HepG2 (cell line): ENCODE measurements around the gene GRB2. TPM values are rescaled to one million over a fixed set of nuclear protein-coding genes. Genes with fewer than 3 reads are reported as not detected.
A peak's percentile ranks its signal among the peaks of the same experiment; 100 is the strongest.

ENCODE experiments used
- AGO2 ChIP-seq: fragments of 200-400 bp; formaldehyde crosslinking; optimal IDR thresholded peaks from 2 replicates; pipeline ENCODE3; 2017; ENCODE audit warnings: mild to moderate bottlenecking, low read depth, low read length, moderate library complexity
- CBX2 ChIP-seq, 2 experiments: fragments of 200-600 bp in 1 of 2; sonication (generic); formaldehyde crosslinking in 1 of 2; IDR thresholded peaks; 2 replicates each; pipeline versions ENCODE4 v1.7.0 to v1.8.1; 2018 to 2022; ENCODE audit warnings: low read depth in 2 of 2, low read length in 1 of 2, mild to moderate bottlenecking in 1 of 2, missing genetic modification reagents in 1 of 2
- FOXA1 ChIP-seq, 2 experiments: fragments of 450-650 bp in 1 of 2; sonication (generic) in 1 of 2; formaldehyde crosslinking in 1 of 2; IDR thresholded peaks; 2 replicates each; pipeline versions ENCODE4 v1.4.0 to v1.6.1; 2016 to 2020; ENCODE audit warnings: missing genetic modification reagents in 1 of 2
- HNF4A ChIP-seq: sonication (generic); formaldehyde crosslinking; IDR thresholded peaks from 2 replicates; pipeline ENCODE4 v1.4.0; 2020; ENCODE audit warnings: missing genetic modification reagents
- HNRNPL ChIP-seq: fragments of 200-400 bp; formaldehyde crosslinking; IDR thresholded peaks from 2 replicates; pipeline ENCODE4 v1.6.1; 2017; ENCODE audit warnings: mild to moderate bottlenecking, low read depth, low read length
- LCORL ChIP-seq, 2 experiments: fragments of 450-650 bp in 1 of 2; sonication (generic) in 1 of 2; formaldehyde crosslinking in 1 of 2; IDR thresholded peaks; 2 replicates each; pipeline versions ENCODE4 v1.5.0 to v1.6.1; 2017 to 2020; ENCODE audit warnings: antibody characterized with exemption in 1 of 2, missing genetic modification reagents in 1 of 2
- ONECUT2 ChIP-seq: sonication (generic); formaldehyde crosslinking; IDR thresholded peaks from 2 replicates; pipeline ENCODE4 v1.4.0; 2020; ENCODE audit warnings: missing genetic modification reagents
- POLR2AphosphoS2 ChIP-seq: IDR thresholded peaks from 2 replicates; pipeline ENCODE4 v1.6.1; 2011; ENCODE audit warnings: low read depth, low read length, improper control_type of control experiment
- PRPF4 ChIP-seq: fragments of 200-400 bp; formaldehyde crosslinking; IDR thresholded peaks from 2 replicates; pipeline ENCODE4 v1.6.1; 2016; ENCODE audit warnings: low read length, low read depth; ENCODE audit not compliant: poor library complexity, severe bottlenecking
- RFX3 ChIP-seq: IDR thresholded peaks from 2 replicates; pipeline ENCODE4 v1.6.1; 2016; ENCODE audit warnings: missing biosample characterization, missing genetic modification reagents
- TOE1 ChIP-seq: sonication (generic); formaldehyde crosslinking; IDR thresholded peaks from 2 replicates; pipeline ENCODE4 v1.4.0; 2020; ENCODE audit warnings: mild to moderate bottlenecking, missing genetic modification reagents
- XRCC5 ChIP-seq: fragments of 200-400 bp; formaldehyde crosslinking; optimal IDR thresholded peaks from 2 replicates; pipeline ENCODE3; 2017; ENCODE audit warnings: mild to moderate bottlenecking, low read length
- ZBTB38 ChIP-seq: sonication (generic); formaldehyde crosslinking; IDR thresholded peaks from 2 replicates; pipeline ENCODE4 v1.5.1; 2020; ENCODE audit warnings: mild to moderate bottlenecking, missing genetic modification reagents
- ZNF274 ChIP-seq: sonication (generic); formaldehyde crosslinking; IDR thresholded peaks from 2 replicates; pipeline ENCODE4 v1.5.1; 2020; ENCODE audit warnings: mild to moderate bottlenecking, missing genetic modification reagents
- ZNF292 ChIP-seq: sonication (generic); formaldehyde crosslinking; IDR thresholded peaks from 2 replicates; pipeline ENCODE4 v1.8.1; 2022; ENCODE audit warnings: mild to moderate bottlenecking, low read depth, missing genetic modification reagents, borderline replicate concordance
- ZNF333 ChIP-seq: sonication (generic); formaldehyde crosslinking; IDR thresholded peaks from 2 replicates; pipeline ENCODE4 v1.4.0; 2020; ENCODE audit warnings: mild to moderate bottlenecking, missing genetic modification reagents, borderline replicate concordance
- ZNF350 ChIP-seq: sonication (generic); formaldehyde crosslinking; IDR thresholded peaks from 2 replicates; pipeline ENCODE4 v1.4.0; 2020; ENCODE audit warnings: mild to moderate bottlenecking, low read depth, missing genetic modification reagents, borderline replicate concordance
- ZNF552 ChIP-seq: sonication (generic); formaldehyde crosslinking; IDR thresholded peaks from 2 replicates; pipeline ENCODE4 v1.9.0; 2022; ENCODE audit warnings: missing genetic modification reagents, mild to moderate bottlenecking, borderline replicate concordance
- ZNF605 ChIP-seq: sonication (generic); formaldehyde crosslinking; IDR thresholded peaks from 2 replicates; pipeline ENCODE4 v1.8.0; 2022; ENCODE audit warnings: mild to moderate bottlenecking, missing genetic modification reagents
- ZNF772 ChIP-seq: sonication (generic); formaldehyde crosslinking; IDR thresholded peaks from 2 replicates; pipeline ENCODE4 v1.5.0; 2020; ENCODE audit warnings: mild to moderate bottlenecking, missing genetic modification reagents
- ZNF775 ChIP-seq: sonication (generic); formaldehyde crosslinking; IDR thresholded peaks from 2 replicates; pipeline ENCODE4 v1.4.0; 2020; ENCODE audit warnings: missing genetic modification reagents, mild to moderate bottlenecking, moderate library complexity, borderline replicate concordance
- ZNF792 ChIP-seq: IDR thresholded peaks from 2 replicates; pipeline ENCODE4 v1.6.1; 2016
- polyA plus RNA-seq, 8 experiments: library from polyadenylated mRNA; depleted of rRNA in 3 of 8; stranded (reverse) in 7 of 8; unstranded in 1 of 8; fragments of >200 nt; fragmentation: Illumina TruSeq in 4 of 8; extraction: Trizol in 4 of 8; gene quantifications; 2 replicates each; pipeline versions ENCODE4 v1.2.1 to v1.2.3, GENCODE V29; 2011 to 2016; ENCODE audit warnings: low read depth in 4 of 8, missing spikeins in 1 of 8, mixed read lengths in 1 of 8; ENCODE audit not compliant: insufficient read depth in 1 of 8
- total RNA-seq, 5 experiments: library from RNA; depleted of rRNA; stranded (reverse); fragments of >200 nt; fragmentation: Illumina TruSeq; extraction: Trizol; gene quantifications; 2 replicates each; pipeline ENCODE4 v1.2.3, GENCODE V29; 2016; ENCODE audit warnings: low read depth in 1 of 5
- TF ChIP-seq, protein P1 (sequence below): sonication (generic); formaldehyde crosslinking; IDR thresholded peaks from 2 replicates; pipeline ENCODE4 v1.9.0; 2021; ENCODE audit warnings: missing genetic modification reagents, borderline replicate concordance
- TF ChIP-seq, protein P2 (sequence below): sonication (generic); formaldehyde crosslinking; IDR thresholded peaks from 2 replicates; pipeline ENCODE4 v1.8.1; 2022; ENCODE audit warnings: mild to moderate bottlenecking, missing genetic modification reagents
- TF ChIP-seq, protein P3 (sequence below): sonication (generic); formaldehyde crosslinking; IDR thresholded peaks from 2 replicates; pipeline ENCODE4 v1.4.0; 2020; ENCODE audit warnings: missing genetic modification reagents, low read depth, mild to moderate bottlenecking, borderline replicate concordance

The GRB2 gene
- total and polyA plus RNA-seq, 2 of the 13 experiments (the other 11 are each of a cell fraction or from before 2014, with no cell fraction given): 84.6 to 92.3 TPM

DNA sequence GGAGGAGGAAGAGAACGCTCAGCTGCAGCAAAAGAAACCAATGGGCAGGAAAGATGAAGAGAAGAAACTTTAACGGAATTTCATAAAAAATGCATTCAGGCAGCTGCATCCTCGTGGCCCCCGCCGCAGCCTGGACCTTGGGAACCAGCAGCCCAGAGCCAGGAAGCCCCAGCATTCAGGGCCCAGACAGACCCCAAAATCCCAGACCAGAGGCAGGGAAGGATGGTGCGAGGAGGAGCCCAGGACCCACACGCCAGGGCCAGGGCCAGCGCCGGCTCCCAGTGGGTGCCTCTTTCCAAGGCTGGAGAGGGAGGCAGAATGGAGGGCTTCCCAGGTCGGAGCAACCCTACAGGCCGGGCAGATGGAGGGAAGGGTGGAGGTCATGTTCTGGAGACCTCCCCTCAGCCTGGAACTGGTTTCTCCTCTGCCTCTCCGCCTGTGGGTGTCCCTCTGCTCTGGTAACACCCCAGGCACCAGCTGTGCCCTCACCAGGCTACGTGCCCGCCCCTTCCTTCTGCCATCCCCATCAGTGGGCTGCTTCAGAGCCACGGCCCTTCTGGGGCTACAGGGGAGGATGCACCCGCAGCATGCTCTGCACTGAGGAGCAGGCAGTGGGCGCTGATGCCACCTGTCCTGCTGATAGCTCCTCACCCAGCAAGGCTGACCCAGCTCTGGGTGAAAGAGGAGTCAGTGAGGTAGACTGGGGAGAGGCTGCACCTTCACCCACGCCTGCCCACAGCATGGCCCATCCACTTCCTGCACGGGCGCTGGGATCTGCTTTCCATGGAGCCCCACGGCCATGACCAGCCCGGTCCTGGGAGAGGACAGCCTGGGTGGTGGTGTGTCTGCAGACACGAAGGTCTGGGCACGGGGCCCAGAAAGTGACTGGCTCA lies 133.3 kb downstream of the GRB2 start (continued):
- TF ChIP-seq HNF4A (CRISPR knock-in tag): no peak
- TF ChIP-seq ZNF274 (CRISPR knock-in tag): no peak
- TF ChIP-seq RFX3 (CRISPR knock-in tag): no peak
- peak; percentile 18; the same call in 1 of the 2 replicates for TF ChIP-seq ONECUT2 (CRISPR knock-in tag)
- TF ChIP-seq ZBTB38 (CRISPR knock-in tag): peak; percentile 49; the same call in 1 of the 2 replicates
- TF ChIP-seq XRCC5: no peak
- TF ChIP-seq ZNF792 (CRISPR knock-in tag): no peak
- no peak for TF ChIP-seq ZNF775
- TF ChIP-seq ZNF350 (CRISPR knock-in tag): peak; percentile 38; the same call in 1 of the 2 replicates
- TF ChIP-seq, protein P1, sequence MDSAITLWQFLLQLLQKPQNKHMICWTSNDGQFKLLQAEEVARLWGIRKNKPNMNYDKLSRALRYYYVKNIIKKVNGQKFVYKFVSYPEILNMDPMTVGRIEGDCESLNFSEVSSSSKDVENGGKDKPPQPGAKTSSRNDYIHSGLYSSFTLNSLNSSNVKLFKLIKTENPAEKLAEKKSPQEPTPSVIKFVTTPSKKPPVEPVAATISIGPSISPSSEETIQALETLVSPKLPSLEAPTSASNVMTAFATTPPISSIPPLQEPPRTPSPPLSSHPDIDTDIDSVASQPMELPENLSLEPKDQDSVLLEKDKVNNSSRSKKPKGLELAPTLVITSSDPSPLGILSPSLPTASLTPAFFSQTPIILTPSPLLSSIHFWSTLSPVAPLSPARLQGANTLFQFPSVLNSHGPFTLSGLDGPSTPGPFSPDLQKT (CRISPR knock-in tag): no peak
- TF ChIP-seq LCORL (IDR thresholded peaks at IDR 0.05): no peak
- TF ChIP-seq LCORL (CRISPR knock-in tag; IDR thresholded peaks at IDR 0.05): no peak
- peak; percentile 20; the same call in 1 of the 2 replicates for TF ChIP-seq ZNF333 (CRISPR knock-in tag)
- no peak for TF ChIP-seq ZNF605 (CRISPR knock-in tag)
- TF ChIP-seq POLR2AphosphoS2: peak; percentile 10; the same call in 1 of the 2 replicates
- TF ChIP-seq, protein P2, sequence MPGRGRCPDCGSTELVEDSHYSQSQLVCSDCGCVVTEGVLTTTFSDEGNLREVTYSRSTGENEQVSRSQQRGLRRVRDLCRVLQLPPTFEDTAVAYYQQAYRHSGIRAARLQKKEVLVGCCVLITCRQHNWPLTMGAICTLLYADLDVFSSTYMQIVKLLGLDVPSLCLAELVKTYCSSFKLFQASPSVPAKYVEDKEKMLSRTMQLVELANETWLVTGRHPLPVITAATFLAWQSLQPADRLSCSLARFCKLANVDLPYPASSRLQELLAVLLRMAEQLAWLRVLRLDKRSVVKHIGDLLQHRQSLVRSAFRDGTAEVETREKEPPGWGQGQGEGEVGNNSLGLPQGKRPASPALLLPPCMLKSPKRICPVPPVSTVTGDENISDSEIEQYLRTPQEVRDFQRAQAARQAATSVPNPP: 0 out of 2 replicates have a peak, but pooled peaks have one; percentile 24
- TF ChIP-seq HNRNPL: peak; percentile 85
- TF ChIP-seq ZNF772 (CRISPR knock-in tag): no peak
- TF ChIP-seq, protein P3, sequence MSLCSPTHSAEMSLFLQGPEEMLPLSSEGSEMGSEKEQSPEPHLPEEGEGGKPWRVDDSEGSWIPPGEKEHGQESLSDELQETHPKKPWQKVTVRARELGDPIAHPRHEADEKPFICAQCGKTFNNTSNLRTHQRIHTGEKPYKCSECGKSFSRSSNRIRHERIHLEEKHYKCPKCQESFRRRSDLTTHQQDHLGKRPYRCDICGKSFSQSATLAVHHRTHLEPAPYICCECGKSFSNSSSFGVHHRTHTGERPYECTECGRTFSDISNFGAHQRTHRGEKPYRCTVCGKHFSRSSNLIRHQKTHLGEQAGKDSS (CRISPR knock-in tag): peak; percentile 27; the same call in 1 of the 2 replicates
- 0 out of 2 replicates have a peak, but pooled peaks have one; percentile 48 for TF ChIP-seq TOE1 (CRISPR knock-in tag)
- TF ChIP-seq PRPF4: no peak
- TF ChIP-seq FOXA1 (IDR thresholded peaks at IDR 0.05): no peak
- TF ChIP-seq FOXA1 (CRISPR knock-in tag; IDR thresholded peaks at IDR 0.05): no peak
- TF ChIP-seq CBX2 (IDR thresholded peaks at IDR 0.05; ENCODE audit: low read depth, low read length): no peak
- no peak for TF ChIP-seq CBX2 (CRISPR knock-in tag; IDR thresholded peaks at IDR 0.05; ENCODE audit: low read depth)
- 0 out of 2 replicates have a peak, but pooled peaks have one; percentile 4 for TF ChIP-seq ZNF552 (CRISPR knock-in tag)
- peak; percentile 81 for TF ChIP-seq AGO2
- no peak for TF ChIP-seq ZNF292
